SU-DHL-6 (cell line): ENCODE data around the gene GPR157.

ENCODE experiments used
- CTCF ChIP-seq: fragments of 200-600 bp; sonication (generic); IDR thresholded peaks from one replicate; pipeline ENCODE4 v1.5.1; 2017; ENCODE audit warnings: antibody characterized with exemption, mild to moderate bottlenecking, low read length, moderate library complexity; ENCODE audit not compliant: insufficient read depth, poor library complexity, severe bottlenecking
- EZH2phosphoT487 ChIP-seq: fragments of 200-600 bp; sonication (generic), shearing (Covaris generic); conservative IDR thresholded peaks from 2 replicates; pipeline ENCODE4 v1.6.1; 2018; ENCODE audit warnings: mild to moderate bottlenecking, antibody characterized with exemption, low read length, moderate library complexity, mixed read lengths

DNA sequence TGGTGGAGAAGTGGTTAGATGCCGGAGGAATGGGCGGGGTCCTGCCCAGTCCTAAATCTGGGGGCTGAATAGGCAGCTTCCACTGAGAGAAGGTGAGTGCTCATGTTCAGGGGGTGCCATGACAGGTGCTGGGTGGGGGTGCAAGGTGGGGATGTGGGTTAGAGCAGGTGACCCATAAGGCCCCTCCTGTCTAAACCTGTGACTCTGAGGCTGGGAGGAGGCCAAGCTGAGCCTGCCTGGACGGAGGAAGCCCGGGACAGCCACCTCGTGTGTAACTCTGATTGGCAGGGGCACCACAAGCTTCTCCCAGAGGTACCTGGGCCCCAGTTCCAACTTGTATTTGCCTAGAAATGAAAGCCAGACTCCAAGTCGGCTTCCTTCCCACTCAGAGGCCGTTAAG, 10.7 kb downstream of the GPR157 start:
- TF ChIP-seq CTCF = no peak
- no peak for TF ChIP-seq EZH2phosphoT487
